ENCODE measurements around the gene GATAD1.

DNA sequence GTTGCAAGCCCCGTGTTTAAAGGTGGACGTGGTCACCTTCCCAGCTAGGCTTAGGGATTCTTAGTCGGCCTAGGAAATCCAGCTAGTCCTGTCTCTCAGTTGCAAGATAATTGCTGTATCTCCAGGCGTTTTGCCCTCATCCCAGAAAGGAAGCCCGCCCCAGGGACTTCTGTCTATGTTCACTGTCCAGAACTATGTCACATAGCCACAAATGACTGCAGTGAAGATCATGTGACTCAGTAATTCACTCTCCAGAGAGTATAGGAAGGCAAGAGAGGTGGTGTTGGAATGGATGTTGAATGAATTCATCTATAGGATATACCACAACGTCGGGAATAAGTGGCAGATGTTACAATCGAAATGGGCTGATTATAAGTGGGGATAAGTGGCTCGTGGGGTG, 30.8 kb downstream of the GATAD1 start:
- TF ChIP-seq, protein P1, sequence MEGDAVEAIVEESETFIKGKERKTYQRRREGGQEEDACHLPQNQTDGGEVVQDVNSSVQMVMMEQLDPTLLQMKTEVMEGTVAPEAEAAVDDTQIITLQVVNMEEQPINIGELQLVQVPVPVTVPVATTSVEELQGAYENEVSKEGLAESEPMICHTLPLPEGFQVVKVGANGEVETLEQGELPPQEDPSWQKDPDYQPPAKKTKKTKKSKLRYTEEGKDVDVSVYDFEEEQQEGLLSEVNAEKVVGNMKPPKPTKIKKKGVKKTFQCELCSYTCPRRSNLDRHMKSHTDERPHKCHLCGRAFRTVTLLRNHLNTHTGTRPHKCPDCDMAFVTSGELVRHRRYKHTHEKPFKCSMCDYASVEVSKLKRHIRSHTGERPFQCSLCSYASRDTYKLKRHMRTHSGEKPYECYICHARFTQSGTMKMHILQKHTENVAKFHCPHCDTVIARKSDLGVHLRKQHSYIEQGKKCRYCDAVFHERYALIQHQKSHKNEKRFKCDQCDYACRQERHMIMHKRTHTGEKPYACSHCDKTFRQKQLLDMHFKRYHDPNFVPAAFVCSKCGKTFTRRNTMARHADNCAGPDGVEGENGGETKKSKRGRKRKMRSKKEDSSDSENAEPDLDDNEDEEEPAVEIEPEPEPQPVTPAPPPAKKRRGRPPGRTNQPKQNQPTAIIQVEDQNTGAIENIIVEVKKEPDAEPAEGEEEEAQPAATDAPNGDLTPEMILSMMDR (IDR thresholded peaks at IDR 0.05; ENCODE audit: insufficient read depth, low read depth, low read length) = no peak
- no peak for TF ChIP-seq EZH2 (IDR thresholded peaks at IDR 0.05; ENCODE audit: insufficient read depth, low read length)
